A549 (cell line): Measurements from ENCODE around the gene SGCD. TPM values are rescaled to one million over a fixed set of nuclear protein-coding genes. Genes with fewer than 3 reads are reported as not detected.

ENCODE experiments used
- ATAC-seq, 2 experiments: fragments of 200-7000 bp in 1 of 2; fragments of >200 bp in 1 of 2; cut with Nextera tagmentation in 1 of 2; cut with Tn5 transposase in 1 of 2; 3 replicates each; pipeline versions ENCODE4 v1.8.0 to v1.9.1; 2018 to 2020; ENCODE audit warnings: mild to moderate bottlenecking in 1 of 2, moderate library complexity in 1 of 2
- CTCF ChIA-PET: fragments of 300-600 bp; sonication (Branson Sonifier 250); formaldehyde crosslinking; extraction: SDS; loops from one replicate; lab custom pipeline; 2021; ENCODE audit warnings: antibody characterized with exemption, inconsistent platforms; lab: Yijun Ruan, JAX
- POLR2A ChIA-PET: fragments of 350-600 bp; formaldehyde crosslinking; extraction: SDS; loops from one replicate; lab custom pipeline; 2021; ENCODE audit warnings: antibody characterized with exemption, inconsistent platforms; lab: Yijun Ruan, JAX
- DNase-seq, 2 experiments: peaks; one replicate each; pipeline versions ENCODE4 v3.0.0 to v3.0.0-alpha.2; 2011 to 2016; ENCODE audit warnings: low read depth in 1 of 2, low spot score in 1 of 2
- FAIRE-seq: peaks from 2 replicates; lab custom pipeline; 2011; peaks lifted over from hg19 to GRCh38; lab: Jason Lieb, UNC
- H3K27ac ChIP-seq, 2 experiments: fragments of >200 bp; sonication (Bioruptor Twin); formaldehyde crosslinking; 3 replicates each; pipeline ENCODE4 v1.5.1; 2016 to 2017
- H3K4me1 ChIP-seq: fragments of >200 bp; sonication (Bioruptor Twin); formaldehyde crosslinking; 3 replicates; pipeline ENCODE4 v1.6.1; 2016
- H3K4me2 ChIP-seq: fragments of >200 bp; sonication (Bioruptor Twin); formaldehyde crosslinking; 3 replicates; pipeline ENCODE4 v1.6.1; 2016
- H3K4me3 ChIP-seq: fragments of >200 bp; sonication (Bioruptor Twin); formaldehyde crosslinking; 3 replicates; pipeline ENCODE4 v1.5.1; 2016
- H3K9me3 ChIP-seq: fragments of >200 bp; sonication (Bioruptor Twin); formaldehyde crosslinking; 3 replicates; pipeline ENCODE4 v1.6.1; 2016
- BCL3 ChIP-seq: fragments of >200 bp; sonication (Bioruptor Twin); formaldehyde crosslinking; IDR thresholded peaks from 3 replicates; pipeline ENCODE4 v1.6.1; 2016
- CBX2 ChIP-seq: fragments of 200-600 bp; sonication (generic); IDR thresholded peaks from 2 replicates; pipeline ENCODE4 v1.6.1; 2016; ENCODE audit warnings: low read depth, mild to moderate bottlenecking, borderline replicate concordance
- CTCF ChIP-seq: fragments of >200 bp; sonication (Bioruptor Twin); formaldehyde crosslinking; IDR thresholded peaks from 3 replicates; pipeline ENCODE4 v1.5.1; 2016
- E2F6 ChIP-seq: IDR thresholded peaks from 2 replicates; pipeline ENCODE4 v1.6.1; 2012; ENCODE audit warnings: low read depth, borderline replicate concordance
- EHF ChIP-seq: fragments of 250-450 bp; sonication (Bioruptor Pico); IDR thresholded peaks from 2 replicates; pipeline ENCODE4 v1.5.0; 2020; ENCODE audit warnings: mild to moderate bottlenecking
- EHMT2 ChIP-seq: fragments of 200-600 bp; sonication (generic); IDR thresholded peaks from 2 replicates; pipeline ENCODE4 v1.6.1; 2016; ENCODE audit warnings: antibody characterized with exemption, low read depth, mild to moderate bottlenecking, moderate library complexity
- ELK1 ChIP-seq: fragments of 150-350 bp; IDR thresholded peaks from 2 replicates; pipeline ENCODE4 v1.6.1; 2014; ENCODE audit warnings: low read depth, mild to moderate bottlenecking, low read length
- ESRRA ChIP-seq: fragments of 150-350 bp; IDR thresholded peaks from 2 replicates; pipeline ENCODE4 v1.6.1; 2014; ENCODE audit warnings: mild to moderate bottlenecking, low read length, borderline replicate concordance
- FOXS1 ChIP-seq: fragments of 250-450 bp; sonication (Bioruptor Pico); IDR thresholded peaks from 2 replicates; pipeline ENCODE4 v1.5.0; 2020; ENCODE audit warnings: mild to moderate bottlenecking, moderate library complexity
- HEYL ChIP-seq: fragments of 250-450 bp; sonication (Bioruptor Pico); IDR thresholded peaks from 2 replicates; pipeline ENCODE4 v1.8.0; 2021; ENCODE audit warnings: mild to moderate bottlenecking, moderate library complexity
- HOXB13 ChIP-seq: fragments of 250-450 bp; sonication (Bioruptor Pico); IDR thresholded peaks from 2 replicates; pipeline ENCODE4 v1.5.0; 2020; ENCODE audit warnings: low read depth, mild to moderate bottlenecking, moderate library complexity
- HOXB5 ChIP-seq: fragments of 250-450 bp; sonication (Bioruptor Pico); IDR thresholded peaks from 2 replicates; pipeline ENCODE4 v1.5.0; 2020; ENCODE audit warnings: mild to moderate bottlenecking, moderate library complexity
- JUNB ChIP-seq: fragments of >200 bp; sonication (Bioruptor Twin); formaldehyde crosslinking; IDR thresholded peaks from 2 replicates; pipeline ENCODE4 v1.6.1; 2016
- KDM5A ChIP-seq: fragments of 200-600 bp; sonication (generic); IDR thresholded peaks from 2 replicates; pipeline ENCODE4 v1.6.1; 2016; ENCODE audit warnings: antibody characterized with exemption, mild to moderate bottlenecking
- MAFK ChIP-seq: fragments of 450-650 bp; IDR thresholded peaks from 2 replicates; pipeline ENCODE4 v1.6.1; 2014; ENCODE audit not compliant: partially characterized antibody
- MYC ChIP-seq: IDR thresholded peaks from 2 replicates; pipeline ENCODE4 v1.6.1; 2012; ENCODE audit warnings: mild to moderate bottlenecking, inconsistent platforms, low read length, improper control_type of control experiment, borderline replicate concordance
- NFE2L2 ChIP-seq: fragments of 150-350 bp; conservative IDR thresholded peaks from 2 replicates; pipeline ENCODE4 v1.6.1; 2014; ENCODE audit warnings: low read length
- NR3C1 ChIP-seq: fragments of >200 bp; sonication (Bioruptor Twin); formaldehyde crosslinking; IDR thresholded peaks from 3 replicates; pipeline ENCODE4 v1.6.1; 2017
- PBX3 ChIP-seq: IDR thresholded peaks from 2 replicates; pipeline ENCODE4 v1.6.1; 2012
- POLR2A ChIP-seq: IDR thresholded peaks from 2 replicates; pipeline ENCODE4 v1.6.1; 2012; ENCODE audit warnings: mild to moderate bottlenecking, low read length
- RCOR1 ChIP-seq: fragments of 150-350 bp; IDR thresholded peaks from 2 replicates; pipeline ENCODE4 v1.6.1; 2014; ENCODE audit warnings: antibody characterized with exemption, low read length, low read depth
- REST ChIP-seq: fragments of 200-600 bp; sonication (generic); IDR thresholded peaks from 2 replicates; pipeline ENCODE4 v1.6.1; 2016; ENCODE audit warnings: antibody characterized with exemption, mild to moderate bottlenecking, moderate library complexity
- RFX5 ChIP-seq: fragments of 450-650 bp; IDR thresholded peaks from 2 replicates; pipeline ENCODE4 v1.7.1; 2014; ENCODE audit warnings: antibody characterized with exemption, mild to moderate bottlenecking, moderate library complexity
- SMC3 ChIP-seq: fragments of >200 bp; sonication (Bioruptor Twin); formaldehyde crosslinking; IDR thresholded peaks from 3 replicates; pipeline ENCODE4 v1.6.1; 2018; ENCODE audit warnings: inconsistent platforms
- TFCP2L1 ChIP-seq: fragments of 250-450 bp; sonication (Bioruptor Pico); IDR thresholded peaks from 2 replicates; pipeline ENCODE4 v1.5.0; 2021; ENCODE audit warnings: mild to moderate bottlenecking
- USF2 ChIP-seq: fragments of 450-650 bp; IDR thresholded peaks from 2 replicates; pipeline ENCODE4 v1.6.1; 2014; ENCODE audit warnings: antibody characterized with exemption
- ZC3H11A ChIP-seq: fragments of 450-650 bp; IDR thresholded peaks from 2 replicates; pipeline ENCODE4 v1.6.1; 2014; ENCODE audit warnings: antibody characterized with exemption, mild to moderate bottlenecking
- ZNF302 ChIP-seq: fragments of 250-450 bp; sonication (Bioruptor Pico); IDR thresholded peaks from 2 replicates; pipeline ENCODE4 v1.9.0; 2021; ENCODE audit warnings: inconsistent platforms, mild to moderate bottlenecking, moderate library complexity
- WGBS: methylation state at CpG from one replicate; pipeline ENCODE4 v1.1.6; 2017; ENCODE audit errors: missing lambda C conversion rate; 5-methylcytosine and 5-hydroxymethylcytosine counted together
- polyA plus RNA-seq, 4 experiments: library from polyadenylated mRNA; depleted of rRNA in 3 of 4; stranded (reverse); fragments of >200 nt; fragmentation: RNase III in 1 of 4; extraction: RNeasy Plus Mini Kit Qiagen cat#74134 plus additional on column Dnase treatment in 1 of 4; gene quantifications; 2 replicates in 3 of 4; 3 replicates in 1 of 4; pipeline ENCODE4 v1.2.3, GENCODE V29; 2011 to 2017

Gene SGCD
- polyA plus RNA-seq, 2 of the 4 experiments (the other 2 are of a cell fraction), result 7.6 to 10.6 TPM

- POLR2A ChIA-PET, result no interaction called here
Observed at GRCh38 chr5:156532921-156533320, 206.0 kb downstream of the SGCD start.

GRCh38 chr5:156534085-156534484 is 207.1 kb downstream of the SGCD start:
- 74% methylated on average over 2 of the region's 2 CpGs for WGBS
- no peak for ATAC-seq
- CTCF ChIA-PET, result no interaction called here
- Histone ChIP-seq H3K27ac (no peak overlapping the region), H3K4me1 (peaks cover 7% of the 10 kb centered on the region; the same call in 1 of the 3 replicates), H3K9me3 (no peaks in the 10 kb centered on the region), H3K4me2 (no peak overlapping the region), H3K4me3 (no peak overlapping the region)
- DNase-seq, result no peak
- POLR2A ChIA-PET, result no interaction called here
- no peak for FAIRE-seq
- TF ChIP-seq RFX5, result no peak
- TF ChIP-seq EHF (CRISPR knock-in tag), result no peak
- TF ChIP-seq CBX2, result no peak
- no peak for TF ChIP-seq CTCF
- TF ChIP-seq NFE2L2, result no peak
- TF ChIP-seq REST, result no peak
- no peak for TF ChIP-seq HOXB13 (CRISPR knock-in tag)
- TF ChIP-seq USF2, result no peak
- no peak for TF ChIP-seq JUNB
- no peak for TF ChIP-seq PBX3
- no peak for TF ChIP-seq HEYL (CRISPR knock-in tag)

More at GRCh38 chr5:156532921-156533320, 206.0 kb downstream of the SGCD start:
- CTCF ChIA-PET, result no interaction called here
- FAIRE-seq, result no peak
- peaks cover 7% of the 10 kb centered on the region; the same call in 1 of the 3 replicates for H3K4me1 ChIP-seq
- no peak for ATAC-seq
- H3K27ac ChIP-seq, result no peak overlapping the region
- DNase-seq, result no peak
- TF ChIP-seq USF2 (no peak), BCL3 (no peak), ZC3H11A (no peak), HOXB13 (CRISPR knock-in tag) (no peak), MYC (no peak), EHMT2 (no peak), KDM5A (no peak), MAFK (no peak), HOXB5 (no peak), NR3C1 (no peak), ESRRA (no peak), ELK1 (no peak), FOXS1 (CRISPR knock-in tag) (no peak), TFCP2L1 (no peak), SMC3 (no peak), EHF (CRISPR knock-in tag) (no peak), ZNF302 (CRISPR knock-in tag) (no peak), POLR2A (no peak), RCOR1 (no peak), E2F6 (no peak)
- 92% methylated on average over 4 of the region's 4 CpGs for WGBS
- no peaks in the 10 kb centered on the region for H3K9me3 ChIP-seq
- H3K4me3 ChIP-seq, result no peak overlapping the region
- H3K4me2 ChIP-seq, result no peak overlapping the region
